CD14-positive monocyte (primary cell): ENCODE measurements around the gene GC. TPM values are rescaled to one million over a fixed set of nuclear protein-coding genes. Genes with fewer than 3 reads are reported as not detected.

Experiments
- DNase-seq, 3 donors: peaks; one replicate each; pipeline ENCODE4 v3.0.0-alpha.2; 2011 to 2022
- H2AFZ ChIP-seq: 2 replicates; pipeline ENCODE4 v1.6.0; 2012; ENCODE audit warnings: mild to moderate bottlenecking, low read depth, low read length, inconsistent platforms; ENCODE audit not compliant: insufficient read depth, poor library complexity, severe bottlenecking
- H3K27ac ChIP-seq, 2 donors: 1 replicate in 1 of 2; 2 replicates in 1 of 2; pipeline ENCODE4 v1.5.1; 2012 to 2013; ENCODE audit warnings: low read length in 2 of 2, control low read depth in 1 of 2, inconsistent platforms in 1 of 2, low read depth in 1 of 2, mild to moderate bottlenecking in 1 of 2
- H3K27me3 ChIP-seq, 2 donors: one replicate each; pipeline versions ENCODE4 v1.6.0 to v1.6.1; 2011 to 2013; ENCODE audit warnings: low read length in 2 of 2; ENCODE audit not compliant: control insufficient read depth in 2 of 2, insufficient read depth in 2 of 2
- H3K36me3 ChIP-seq, 2 donors: replicated peaks in 1 of 2; 1 replicate in 1 of 2; 2 replicates in 1 of 2; pipeline versions ENCODE4 v1.5.1 to v1.6.1; 2012 to 2013; ENCODE audit warnings: low read length in 2 of 2, control low read depth in 1 of 2, inconsistent platforms in 1 of 2, mild to moderate bottlenecking in 1 of 2; ENCODE audit not compliant: insufficient read depth in 2 of 2, control insufficient read depth in 1 of 2
- H3K4me1 ChIP-seq, 2 donors: 1 replicate in 1 of 2; 2 replicates in 1 of 2; pipeline versions ENCODE4 v1.5.1 to v1.6.1; 2012 to 2013; ENCODE audit warnings: low read length in 2 of 2, control low read depth in 1 of 2, inconsistent platforms in 1 of 2, mild to moderate bottlenecking in 1 of 2, moderate library complexity in 1 of 2; ENCODE audit not compliant: insufficient read depth in 2 of 2, control insufficient read depth in 1 of 2
- H3K4me2 ChIP-seq: replicated peaks from 2 replicates; pipeline ENCODE3; 2012; ENCODE audit warnings: low read length, moderate library complexity, mild to moderate bottlenecking; ENCODE audit not compliant: poor library complexity, severe bottlenecking; ENCODE audit errors: extremely low read depth
- H3K4me3 ChIP-seq, 3 experiments: fragments of 200-600 bp in 1 of 3; sonication (generic) in 1 of 3; replicated peaks in 1 of 3; 1 replicate in 2 of 3; 2 replicates in 1 of 3; pipeline ENCODE4 v1.5.1; 2011 to 2013; ENCODE audit warnings: low read length in 3 of 3, mild to moderate bottlenecking in 3 of 3, control low read depth in 2 of 3, low read depth in 2 of 3, inconsistent platforms in 1 of 3, moderate library complexity in 1 of 3
- H3K79me2 ChIP-seq: 2 replicates; pipeline ENCODE4 v1.6.0; 2012; ENCODE audit warnings: mild to moderate bottlenecking, control low read depth, inconsistent platforms, low read length, moderate library complexity; ENCODE audit not compliant: insufficient read depth
- H3K9ac ChIP-seq: 2 replicates; pipeline ENCODE4 v1.6.0; 2017; ENCODE audit warnings: low read length, mild to moderate bottlenecking; ENCODE audit not compliant: insufficient read depth, poor library complexity, severe bottlenecking
- H3K9me3 ChIP-seq, 2 donors: replicated peaks in 1 of 2; 1 replicate in 1 of 2; 2 replicates in 1 of 2; pipeline versions ENCODE4 v1.5.1 to v1.6.1; 2012 to 2013; ENCODE audit warnings: low read length in 2 of 2, control low read depth in 1 of 2; ENCODE audit not compliant: control insufficient read depth in 1 of 2, insufficient read depth in 1 of 2
- H4K20me1 ChIP-seq: 2 replicates; pipeline ENCODE4 v1.6.0; 2012; ENCODE audit warnings: mild to moderate bottlenecking, low read length, control low read depth, moderate library complexity; ENCODE audit not compliant: insufficient read depth
- H3K27ac Mint-ChIP-seq, 7 donors: one replicate each; pipeline ENCODE4 v1.8.0; 2020; ENCODE audit warnings: mild to moderate bottlenecking in 7 of 7, mixed read lengths in 7 of 7, moderate library complexity in 6 of 7, inconsistent platforms in 2 of 7
- H3K27me3 Mint-ChIP-seq, 3 donors: one replicate each; pipeline ENCODE4 v1.8.0; 2021 to 2022; ENCODE audit warnings: low read depth in 3 of 3, mild to moderate bottlenecking in 3 of 3, mixed read lengths in 3 of 3, moderate library complexity in 3 of 3, inconsistent platforms in 1 of 3
- H3K36me3 Mint-ChIP-seq, 2 donors: one replicate each; pipeline ENCODE4 v1.8.0; 2020; ENCODE audit warnings: mixed read lengths in 2 of 2, inconsistent platforms in 1 of 2, mild to moderate bottlenecking in 1 of 2
- H3K4me1 Mint-ChIP-seq: one replicate; pipeline ENCODE4 v1.8.0; 2020; ENCODE audit warnings: mild to moderate bottlenecking, mixed read lengths
- H3K4me3 Mint-ChIP-seq, 2 donors: one replicate each; pipeline ENCODE4 v1.8.0; 2020; ENCODE audit warnings: mild to moderate bottlenecking in 2 of 2, mixed read lengths in 2 of 2, moderate library complexity in 1 of 2
- H3K9me3 Mint-ChIP-seq, 7 donors: one replicate each; pipeline ENCODE4 v1.8.0; 2020 to 2022; ENCODE audit warnings: mixed read lengths in 7 of 7, mild to moderate bottlenecking in 6 of 7, moderate library complexity in 6 of 7, inconsistent platforms in 2 of 7
- WGBS: methylation state at CpG from one replicate; pipeline ENCODE4 v1.1.5; 2013; ENCODE audit warnings: missing lambda C conversion rate; ENCODE audit not compliant: insufficient coverage; 5-methylcytosine and 5-hydroxymethylcytosine counted together
- intact Hi-C, 2 donors: fragments of 100-400 bp; cut with micrococcal nuclease; formaldehyde crosslinking; loops; one replicate each; pipeline versions ENCODE4 v1.15.0 to v1.15.1; 2023
- polyA plus RNA-seq, 3 donors: library from polyadenylated mRNA; depleted of rRNA in 1 of 3; unstranded in 2 of 3; stranded (reverse) in 1 of 3; fragments of 300-500 nt in 2 of 3; fragments of >200 nt in 1 of 3; fragmentation: Illumina TruSeq in 2 of 3; gene quantifications; 1 replicate in 2 of 3; 2 replicates in 1 of 3; pipeline ENCODE4 v1.2.3, GENCODE V29; 2012 to 2021
- TF ChIP-seq, protein P1 (sequence below): fragments of 200-600 bp; IDR thresholded peaks from one replicate; pipeline ENCODE4 v1.8.0; 2022; ENCODE audit warnings: antibody characterized with exemption, mild to moderate bottlenecking

The GC gene
- polyA plus RNA-seq, 3 donors = not detected

DNA sequence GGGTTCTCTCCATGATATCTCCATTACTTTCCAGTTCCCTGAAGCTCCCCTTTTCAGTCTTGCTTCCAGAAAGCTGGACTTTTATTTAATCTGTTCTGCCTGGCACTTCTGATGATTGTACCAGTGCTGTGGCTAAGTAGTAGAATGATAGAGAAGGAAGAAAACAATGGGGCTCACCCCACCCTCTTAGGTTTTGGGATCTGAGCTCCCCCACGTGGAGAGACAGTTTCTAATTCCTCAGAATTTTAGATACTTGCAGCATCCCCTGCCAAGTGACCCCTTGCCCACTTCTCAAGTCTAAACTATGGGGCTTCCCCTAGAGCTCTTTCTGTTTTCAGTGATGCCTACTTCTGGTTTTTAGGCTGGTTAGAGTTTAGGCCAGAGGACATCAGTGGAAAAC, 73.9 kb downstream of the GC start:
- WGBS = no CpG with 5 or more reads among the region's 1 CpG
- no peaks in the 10 kb centered on the region for H4K20me1 ChIP-seq
- H3K27me3 ChIP-seq = no peaks in the 10 kb centered on the region
- intact Hi-C loops = no loop called here
- no peaks in the 10 kb centered on the region for H3K79me2 ChIP-seq
- TF ChIP-seq, protein P1, sequence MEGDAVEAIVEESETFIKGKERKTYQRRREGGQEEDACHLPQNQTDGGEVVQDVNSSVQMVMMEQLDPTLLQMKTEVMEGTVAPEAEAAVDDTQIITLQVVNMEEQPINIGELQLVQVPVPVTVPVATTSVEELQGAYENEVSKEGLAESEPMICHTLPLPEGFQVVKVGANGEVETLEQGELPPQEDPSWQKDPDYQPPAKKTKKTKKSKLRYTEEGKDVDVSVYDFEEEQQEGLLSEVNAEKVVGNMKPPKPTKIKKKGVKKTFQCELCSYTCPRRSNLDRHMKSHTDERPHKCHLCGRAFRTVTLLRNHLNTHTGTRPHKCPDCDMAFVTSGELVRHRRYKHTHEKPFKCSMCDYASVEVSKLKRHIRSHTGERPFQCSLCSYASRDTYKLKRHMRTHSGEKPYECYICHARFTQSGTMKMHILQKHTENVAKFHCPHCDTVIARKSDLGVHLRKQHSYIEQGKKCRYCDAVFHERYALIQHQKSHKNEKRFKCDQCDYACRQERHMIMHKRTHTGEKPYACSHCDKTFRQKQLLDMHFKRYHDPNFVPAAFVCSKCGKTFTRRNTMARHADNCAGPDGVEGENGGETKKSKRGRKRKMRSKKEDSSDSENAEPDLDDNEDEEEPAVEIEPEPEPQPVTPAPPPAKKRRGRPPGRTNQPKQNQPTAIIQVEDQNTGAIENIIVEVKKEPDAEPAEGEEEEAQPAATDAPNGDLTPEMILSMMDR = no peak
- no peak overlapping the region for H3K4me2 ChIP-seq
- H3K4me3 ChIP-seq = no peak overlapping the region
- H3K36me3 ChIP-seq = no peaks in the 10 kb centered on the region
- H3K9ac ChIP-seq = no peak overlapping the region
- Mint-ChIP-seq H3K4me3 (no peak overlapping the region), H3K36me3 (no peaks in the 10 kb centered on the region), H3K4me1 (no peaks in the 10 kb centered on the region), H3K27ac (no peak overlapping the region), H3K27me3 (peaks cover 2 to 3% (median 3%) of the 10 kb centered on the region in 3 donors), H3K9me3 (no peaks in the 10 kb centered on the region)
- no peak for DNase-seq
- H3K9me3 ChIP-seq = no peaks in the 10 kb centered on the region
- H3K4me1 ChIP-seq = no peaks in the 10 kb centered on the region
- H2AFZ ChIP-seq = no peak overlapping the region
- no peak overlapping the region for H3K27ac ChIP-seq

GRCh38 chr4:71698141-71698540, 85.7 kb downstream of the GC start:
- H3K36me3 ChIP-seq = no peaks in the 10 kb centered on the region
- no peak overlapping the region for H3K9ac ChIP-seq
- no peak overlapping the region for H3K4me3 ChIP-seq
- no peaks in the 10 kb centered on the region for H3K79me2 ChIP-seq
- Mint-ChIP-seq H3K4me3 (no peak overlapping the region), H3K27me3 (peaks cover 0 to 6% (median 5%) of the 10 kb centered on the region in 3 donors), H3K36me3 (no peaks in the 10 kb centered on the region), H3K27ac (no peak overlapping the region), H3K9me3 (peaks cover 0 to 4% (median 0%) of the 10 kb centered on the region in 7 donors), H3K4me1 (no peaks in the 10 kb centered on the region)
- no peak for DNase-seq
- H3K4me1 ChIP-seq = no peaks in the 10 kb centered on the region
- no peak overlapping the region for H3K27ac ChIP-seq
- intact Hi-C loops = no loop called here
- H3K27me3 ChIP-seq = peaks cover 0 to under 1% of the 10 kb centered on the region in 2 donors
- H3K4me2 ChIP-seq = no peak overlapping the region
- no peaks in the 10 kb centered on the region for H4K20me1 ChIP-seq
- TF ChIP-seq, protein P1 = no peak
- H2AFZ ChIP-seq = no peak overlapping the region
- H3K9me3 ChIP-seq = no peaks in the 10 kb centered on the region
- no CpG with 5 or more reads among the region's 2 CpGs for WGBS
